Limb (tissue), 2 donors: ENCODE results near the gene CFAP206.
"Not testable (repeated sequence)": the region's sequence is repeated elsewhere in the genome, so short reads cannot be mapped to it uniquely, and the experiment has no call there.

Source experiments
- DNase-seq, 2 donors: peaks; one replicate each; pipeline ENCODE4 v3.0.0-alpha.2; 2016; ENCODE audit errors: extremely low spot score in 2 of 2

Gene CFAP206

DNA sequence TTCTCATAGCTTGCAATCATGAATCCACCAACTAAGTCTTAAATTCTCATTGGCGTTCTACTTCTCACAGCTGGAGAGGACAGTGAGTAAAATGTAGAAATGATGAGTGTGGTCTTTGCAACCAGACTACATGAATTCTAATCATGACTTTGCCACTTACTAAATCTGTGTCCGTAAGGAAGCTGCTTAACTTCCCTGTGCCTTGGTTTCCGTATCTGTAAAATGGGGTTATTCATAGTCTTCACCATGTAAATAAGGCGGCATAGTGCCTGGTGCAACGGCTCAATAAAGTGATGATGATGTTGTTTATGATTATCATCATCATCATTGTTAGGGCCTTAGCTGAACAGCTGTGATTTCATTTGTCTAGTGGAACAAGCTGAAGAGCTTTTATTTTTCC is 12.6 kb downstream of the CFAP206 start:
- DNase-seq: no peak

DNA sequence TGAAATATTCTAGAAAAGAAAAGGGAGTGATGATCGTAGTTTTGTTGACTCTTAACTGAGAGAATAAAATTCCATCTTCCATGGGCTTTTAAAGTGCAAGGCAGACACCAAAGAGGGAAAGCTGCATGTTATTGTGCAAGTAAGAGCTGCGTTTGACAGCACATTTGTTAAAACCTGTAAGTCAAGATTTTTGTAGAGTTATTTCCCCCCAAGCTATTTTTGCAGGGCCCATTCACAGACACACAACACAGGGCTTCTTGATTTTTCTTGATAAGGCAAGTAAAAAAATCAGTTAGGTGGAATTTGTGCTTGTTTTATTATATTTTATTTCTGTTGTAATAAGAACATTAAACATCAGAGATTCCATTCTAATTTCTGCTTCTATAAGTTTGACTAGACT is 13.8 kb downstream of the CFAP206 start:
- no peak for DNase-seq

DNA sequence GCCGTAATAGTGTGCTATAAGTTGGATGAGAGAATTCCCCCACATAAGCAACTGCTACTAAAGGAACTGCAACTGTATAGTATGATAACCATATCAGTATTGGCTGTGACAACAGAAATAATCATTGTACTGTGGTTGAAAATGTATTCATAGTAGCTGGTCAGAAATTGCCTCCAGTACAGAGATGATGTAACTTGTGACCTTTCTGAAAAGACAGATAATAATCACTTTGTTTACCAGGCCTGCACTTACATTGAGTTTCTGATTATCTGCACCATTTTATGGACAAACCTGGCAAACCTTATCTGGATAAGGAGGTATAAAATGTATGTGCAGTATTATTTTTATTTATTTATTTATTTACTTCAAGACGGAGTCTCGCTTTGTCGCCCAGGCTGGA is 19.0 kb downstream of the CFAP206 start:
- DNase-seq: no peak

DNA sequence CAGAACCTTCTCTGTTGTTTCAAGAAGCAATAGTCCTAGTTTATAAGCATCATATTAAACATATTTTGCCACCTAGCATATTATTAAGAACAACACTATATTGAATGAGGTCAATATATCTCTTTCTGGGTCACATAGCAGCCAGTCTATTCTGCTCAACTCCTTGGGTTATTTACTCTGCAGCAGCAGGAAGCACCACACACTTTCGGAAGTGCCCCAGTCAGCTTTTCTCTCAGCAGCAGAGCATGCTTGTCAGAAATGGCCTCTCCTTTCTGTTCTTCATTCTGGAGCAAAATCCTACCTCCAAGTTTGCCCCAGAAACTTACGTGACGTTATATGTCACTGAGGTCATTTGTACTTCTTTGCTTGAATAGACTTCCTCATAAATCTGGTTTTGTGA is 22.7 kb downstream of the CFAP206 start:
- DNase-seq: no peak

DNA sequence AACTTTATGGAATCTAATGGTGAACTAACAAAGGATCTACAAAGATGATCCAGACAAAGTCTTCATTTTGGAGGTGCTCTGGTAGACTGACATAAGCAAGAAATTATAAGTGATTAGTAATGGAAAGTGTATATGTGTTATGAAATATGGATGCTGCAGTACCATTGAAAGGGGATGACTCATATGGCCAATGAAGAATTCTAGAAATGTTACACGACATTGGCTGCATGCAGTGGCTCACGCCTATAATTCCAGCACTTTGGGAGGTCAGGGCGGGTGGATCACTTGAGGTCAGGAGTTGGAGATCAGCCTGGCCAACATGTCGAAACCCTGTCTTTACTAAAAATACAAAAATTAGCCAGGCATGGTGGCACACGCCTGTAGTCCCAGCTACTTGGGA is 23.5 kb downstream of the CFAP206 start:
- no peak for DNase-seq

DNA sequence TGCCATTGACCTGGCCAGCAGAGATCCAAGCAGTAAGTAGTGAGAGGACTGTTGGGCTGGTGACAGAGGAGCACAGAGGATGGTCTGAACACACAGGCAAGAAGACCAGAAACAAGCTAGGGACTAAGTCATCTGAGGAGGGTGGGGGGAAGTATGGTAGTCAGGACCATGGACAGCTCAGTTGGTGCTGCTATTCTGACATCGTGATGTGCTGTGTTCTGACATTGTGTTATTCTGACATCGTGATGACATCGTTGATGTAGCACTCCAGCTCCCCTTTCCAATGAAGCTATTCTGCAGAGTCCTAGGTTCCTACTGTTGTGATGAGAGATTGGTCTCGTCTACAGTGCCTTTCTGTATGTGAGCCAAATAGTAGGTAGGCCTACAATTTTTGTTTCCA is 28.7 kb downstream of the CFAP206 start:
- peak; percentile 67 to 73 for DNase-seq

DNA sequence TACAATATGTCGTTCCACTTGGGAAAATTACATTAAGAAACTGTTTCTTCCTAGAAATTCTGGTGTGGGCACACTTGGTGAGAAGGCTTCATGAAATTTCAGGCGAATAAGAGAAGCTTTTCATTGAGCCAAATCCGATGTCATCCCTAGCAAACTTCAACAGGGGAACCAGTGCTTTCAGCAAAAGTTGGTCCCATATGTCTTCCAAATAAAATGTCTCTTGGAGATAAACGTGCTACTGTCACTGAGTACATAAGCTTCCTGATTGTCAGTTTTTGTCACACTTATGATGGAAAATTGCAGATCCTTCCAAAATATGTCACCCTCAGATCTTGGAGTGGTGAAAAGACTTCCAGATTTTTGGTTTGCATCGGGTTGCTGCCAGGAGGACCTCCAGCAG is 33.9 kb downstream of the CFAP206 start:
- DNase-seq: no peak

DNA sequence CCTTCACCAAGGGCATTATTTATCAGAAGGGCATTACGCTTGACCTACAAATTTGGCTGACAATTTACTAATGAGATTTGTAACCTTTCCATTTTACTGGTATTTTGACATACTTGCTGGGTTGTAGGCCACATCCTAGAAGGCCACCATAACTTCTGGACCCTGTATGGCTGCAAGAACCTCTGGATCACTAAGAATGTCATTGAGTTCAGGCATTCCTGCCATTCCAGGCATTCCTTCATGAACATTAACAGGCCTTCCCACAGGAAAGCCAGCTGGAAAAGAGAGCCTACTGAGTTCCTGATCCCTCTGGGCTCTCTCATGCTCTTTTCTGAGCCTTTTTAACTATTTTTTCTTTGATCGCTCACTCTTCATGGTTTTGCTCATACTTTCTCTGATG is 36.6 kb downstream of the CFAP206 start:
- DNase-seq: no peak

DNA sequence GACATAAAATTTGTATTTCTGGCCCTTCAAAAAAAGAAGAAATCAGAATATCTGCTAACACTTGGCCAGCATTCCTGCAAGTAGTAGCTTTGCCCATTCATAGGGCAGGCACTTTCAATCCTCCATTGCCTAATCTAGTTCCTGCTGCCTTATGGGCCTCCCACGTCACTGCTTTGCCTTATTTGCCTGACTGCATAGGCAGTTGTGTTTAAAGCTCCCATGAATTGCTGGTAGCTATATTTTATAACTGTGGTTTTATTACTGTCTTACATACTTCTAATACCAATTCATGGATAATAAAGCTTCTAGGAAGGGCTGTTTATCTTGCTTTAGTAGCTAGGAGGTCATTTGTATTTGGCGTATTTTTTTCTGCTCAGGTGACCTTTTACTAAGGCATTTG is 57.3 kb downstream of the CFAP206 start:
- DNase-seq: no peak

DNA sequence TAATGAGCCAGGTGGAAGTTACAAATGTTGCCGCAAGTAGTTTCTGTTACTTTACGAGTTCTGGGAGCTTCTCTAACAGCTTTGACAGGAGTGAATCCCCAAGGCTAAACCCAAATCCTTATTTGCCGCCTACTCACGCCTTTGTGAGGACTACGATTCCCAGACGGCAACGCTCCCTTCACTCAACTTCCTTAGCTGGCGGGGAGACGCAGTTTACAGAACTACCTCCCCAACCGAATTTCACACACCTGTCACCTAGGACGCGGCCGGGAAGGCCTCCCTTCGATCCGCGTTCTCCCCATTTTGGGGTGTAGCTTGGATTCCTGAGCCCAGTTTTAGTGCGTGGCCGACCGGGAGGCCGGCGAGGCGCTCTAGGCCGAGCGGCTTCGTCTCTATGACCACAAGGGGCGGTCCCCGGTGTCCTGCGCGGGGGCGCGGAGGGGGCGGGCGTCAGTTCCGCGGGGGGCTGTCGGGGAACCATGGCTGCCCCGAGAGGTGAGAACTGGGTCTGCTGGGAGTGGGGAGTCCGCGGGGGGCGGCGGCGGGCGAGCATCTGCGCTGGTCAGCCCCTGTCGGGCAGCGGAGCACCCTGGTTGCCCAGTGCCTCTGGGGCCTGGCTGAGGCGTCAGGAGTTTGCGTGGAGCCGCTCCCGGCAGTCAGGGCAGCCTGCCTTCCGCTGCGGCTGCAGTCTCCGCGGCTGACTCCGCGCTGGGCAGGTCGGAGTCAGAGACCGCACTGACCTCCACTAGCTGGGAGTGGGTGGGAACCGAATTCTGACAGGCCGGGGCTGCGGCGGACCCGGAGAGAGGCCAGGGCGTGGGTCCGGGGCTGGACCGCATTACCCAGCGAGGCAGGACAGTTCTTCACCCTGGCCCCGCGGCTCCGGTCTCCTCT is 65.0 kb downstream of the CFAP206 start, which contains the start of gene SLC35A1:
Gene SLC35A1, plus strand, starts transcription at position 450 of the 894 bp plus-strand sequence. Its CDS starts 30 bp downstream, at position 480.
- DNase-seq: peak; percentile 82 to 94

DNA sequence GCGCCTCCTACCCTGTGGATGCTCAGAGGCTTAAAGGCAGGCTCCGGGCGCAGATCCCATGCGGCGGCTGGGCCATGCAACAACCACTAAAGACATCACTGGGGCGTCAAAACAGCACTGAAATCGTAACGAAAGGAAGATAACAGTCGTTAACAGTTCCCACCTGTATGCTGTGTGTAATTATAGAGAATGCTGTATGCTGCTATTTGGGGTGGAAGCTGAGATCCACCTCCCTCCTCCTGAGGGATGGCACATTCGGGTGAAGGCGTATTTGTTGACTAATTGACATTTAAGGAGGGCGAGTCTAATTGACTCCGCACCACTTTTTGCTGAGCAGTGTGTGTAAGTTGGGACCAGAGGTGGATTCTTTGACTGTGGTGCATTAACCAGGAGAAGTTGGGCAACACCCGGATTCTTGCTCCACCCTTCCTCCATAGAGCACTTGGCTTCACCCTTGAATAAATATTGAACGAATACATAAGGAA is 65.7 kb downstream of the CFAP206 start:
- peak in 1 of 2 donors; percentile 47 for DNase-seq

DNA sequence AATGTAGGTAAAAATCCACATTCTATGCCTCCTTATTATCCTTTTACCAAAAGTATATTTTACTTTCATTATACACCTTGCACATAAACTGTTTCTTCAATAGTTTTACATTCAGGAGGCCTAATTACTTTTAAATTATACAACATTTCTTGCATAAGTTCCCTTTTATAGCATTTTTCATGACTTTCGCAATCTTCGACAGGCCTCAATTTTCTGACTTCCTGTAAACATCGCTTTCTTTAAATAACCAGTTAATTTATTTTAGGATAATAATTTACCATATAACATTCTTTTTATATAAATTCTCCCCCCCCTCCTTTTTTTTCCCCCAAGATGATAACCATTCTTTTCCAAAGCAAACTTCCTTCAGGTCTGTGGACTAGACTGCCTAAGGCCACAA is 74.2 kb downstream of the CFAP206 start:
- DNase-seq: no peak

DNA sequence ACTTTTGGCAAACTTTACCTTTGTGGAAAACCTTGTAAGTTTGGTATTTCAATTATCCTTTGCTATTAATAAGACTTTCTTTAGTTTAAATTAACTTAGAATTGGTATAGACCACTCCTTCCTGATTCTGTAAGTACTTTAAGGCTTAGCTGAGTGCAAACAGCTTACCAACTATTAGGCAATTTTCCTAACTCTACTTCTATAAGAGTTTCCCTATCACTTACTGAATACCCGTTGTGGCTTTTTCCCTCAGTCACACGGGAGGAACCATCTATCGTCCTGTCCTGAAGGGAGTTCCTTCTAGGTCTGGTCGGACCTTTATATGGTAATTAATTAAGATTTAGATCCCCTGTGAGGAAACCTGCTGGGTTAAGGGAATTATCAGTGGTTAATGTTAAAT is 74.6 kb downstream of the CFAP206 start:
- no peak for DNase-seq

DNA sequence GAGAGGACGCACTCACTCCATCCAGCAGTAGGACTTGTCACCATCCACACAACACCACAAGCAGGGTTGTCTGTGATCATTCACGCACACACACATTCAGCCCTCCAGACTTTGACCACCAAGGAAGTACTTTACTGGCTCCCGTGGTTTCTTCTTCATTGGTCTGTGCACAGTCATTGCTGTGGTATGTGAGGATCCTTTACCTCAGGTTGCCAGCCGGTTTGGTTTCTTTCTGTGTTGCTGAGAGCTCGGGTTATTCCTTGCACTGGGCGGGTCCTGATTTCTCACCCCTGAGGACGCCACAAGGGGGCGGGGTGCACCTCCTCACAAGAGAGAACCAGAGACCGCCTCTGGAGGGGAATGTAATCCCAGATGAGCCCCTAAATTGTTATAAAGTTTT is 76.2 kb downstream of the CFAP206 start:
- DNase-seq: peak in 1 of 2 donors; percentile 30

DNA sequence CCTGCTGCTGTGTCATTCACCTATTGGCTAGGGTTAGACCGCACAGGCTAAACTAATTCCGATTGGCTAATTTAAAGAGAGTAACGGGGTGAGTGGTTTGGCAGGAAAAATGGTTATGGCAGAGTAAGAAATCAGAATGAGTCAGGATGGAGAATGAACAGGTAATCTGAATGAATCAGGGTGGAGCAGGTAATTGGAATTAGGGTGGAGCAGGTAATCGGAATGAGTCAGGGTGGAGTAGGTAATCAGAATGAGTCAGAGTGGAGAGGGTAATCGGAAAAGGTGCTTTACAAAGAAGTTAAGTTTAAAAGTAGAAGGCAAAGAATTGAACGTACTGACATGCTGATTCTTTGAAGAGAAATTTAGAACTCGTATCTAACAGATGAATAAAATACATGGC is 76.7 kb downstream of the CFAP206 start:
- no peak for DNase-seq

DNA sequence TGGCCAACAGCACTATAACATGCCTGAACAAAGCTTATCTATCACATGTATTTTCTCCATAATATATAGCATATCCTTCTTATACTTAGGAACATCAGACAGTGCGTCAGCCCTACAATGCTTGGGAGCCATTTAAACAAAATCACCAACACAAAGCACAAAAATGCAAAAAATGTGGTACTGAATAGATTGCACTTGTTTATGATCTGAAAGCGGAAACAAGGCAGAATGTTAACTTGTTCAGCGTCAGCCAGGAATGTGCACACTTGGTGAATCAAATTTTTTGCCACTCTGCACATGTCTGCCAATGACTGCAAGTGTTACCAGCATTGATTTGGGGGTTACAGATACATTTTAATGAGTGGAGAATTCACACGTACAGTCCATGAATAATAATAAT is 79.8 kb downstream of the CFAP206 start:
- DNase-seq: no peak

DNA sequence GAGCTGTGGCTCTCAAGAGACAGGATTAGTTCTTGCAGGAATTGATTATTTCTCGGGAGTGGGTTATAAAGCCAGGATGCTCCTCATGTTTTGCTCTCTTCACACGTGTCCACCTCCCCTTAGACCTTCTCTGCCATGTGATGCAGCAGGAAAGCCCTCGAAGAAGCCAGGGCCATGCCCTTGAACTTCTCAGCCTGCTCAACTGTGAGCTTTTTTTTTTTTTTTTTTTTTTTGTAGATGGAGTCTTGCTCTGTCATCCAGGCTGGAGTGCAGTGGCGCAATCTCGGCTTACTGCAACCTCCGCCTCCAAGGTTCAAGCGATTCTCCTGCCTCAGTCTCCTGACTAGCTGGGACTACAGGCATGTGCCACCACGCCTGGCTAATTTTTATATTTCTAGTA is 81.6 kb downstream of the CFAP206 start:
- DNase-seq: not testable (repeated sequence)

DNA sequence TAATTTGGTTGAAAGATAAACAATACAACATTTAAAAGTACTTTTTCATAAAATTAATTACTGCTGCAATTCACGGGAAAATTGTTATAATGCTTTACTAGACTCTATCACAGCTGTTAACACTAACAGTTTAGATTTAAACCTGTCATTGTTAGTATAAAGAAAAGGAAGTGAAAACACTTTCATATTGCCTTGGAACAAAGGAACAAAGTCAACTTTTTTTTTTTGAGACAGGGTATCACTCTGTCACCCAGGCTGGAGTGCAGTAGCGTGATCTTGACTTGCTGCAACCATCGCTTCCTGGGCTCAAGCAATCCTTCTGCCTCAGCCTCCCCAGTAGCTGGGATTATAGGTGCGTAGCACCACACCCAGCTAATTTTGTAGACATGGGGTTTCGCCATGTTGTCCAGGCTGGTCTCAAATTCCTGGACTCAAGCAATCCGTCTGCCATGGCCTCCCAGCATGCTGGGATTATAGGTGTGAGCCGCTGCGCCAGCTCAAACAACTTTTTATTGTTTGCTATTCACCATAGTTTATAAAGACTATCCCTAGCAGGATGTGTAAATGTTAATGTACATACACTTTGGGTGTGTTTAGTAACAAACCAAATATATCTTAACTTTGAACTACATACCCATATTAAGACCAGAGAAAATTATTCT is 87.1 kb downstream of the CFAP206 start:
- DNase-seq: no peak

DNA sequence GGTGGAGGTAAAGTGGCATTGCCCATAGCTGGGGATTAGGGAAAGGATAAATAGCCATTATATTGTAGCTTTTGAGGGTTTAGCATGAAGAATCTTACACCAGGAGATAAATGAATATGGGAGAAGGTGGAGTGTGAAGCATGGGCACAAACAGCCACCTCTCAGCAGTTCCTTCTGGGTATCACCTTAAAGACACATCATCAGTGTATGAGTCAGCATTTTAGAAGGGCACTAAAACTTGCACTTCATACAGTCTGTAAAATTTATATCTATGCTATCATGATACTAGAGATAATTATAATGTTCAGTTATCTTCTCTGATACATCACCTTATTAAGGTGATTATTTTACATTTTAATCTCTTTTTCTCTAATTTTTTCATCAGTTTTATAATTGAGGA is 90.3 kb downstream of the CFAP206 start:
- DNase-seq: no peak

DNA sequence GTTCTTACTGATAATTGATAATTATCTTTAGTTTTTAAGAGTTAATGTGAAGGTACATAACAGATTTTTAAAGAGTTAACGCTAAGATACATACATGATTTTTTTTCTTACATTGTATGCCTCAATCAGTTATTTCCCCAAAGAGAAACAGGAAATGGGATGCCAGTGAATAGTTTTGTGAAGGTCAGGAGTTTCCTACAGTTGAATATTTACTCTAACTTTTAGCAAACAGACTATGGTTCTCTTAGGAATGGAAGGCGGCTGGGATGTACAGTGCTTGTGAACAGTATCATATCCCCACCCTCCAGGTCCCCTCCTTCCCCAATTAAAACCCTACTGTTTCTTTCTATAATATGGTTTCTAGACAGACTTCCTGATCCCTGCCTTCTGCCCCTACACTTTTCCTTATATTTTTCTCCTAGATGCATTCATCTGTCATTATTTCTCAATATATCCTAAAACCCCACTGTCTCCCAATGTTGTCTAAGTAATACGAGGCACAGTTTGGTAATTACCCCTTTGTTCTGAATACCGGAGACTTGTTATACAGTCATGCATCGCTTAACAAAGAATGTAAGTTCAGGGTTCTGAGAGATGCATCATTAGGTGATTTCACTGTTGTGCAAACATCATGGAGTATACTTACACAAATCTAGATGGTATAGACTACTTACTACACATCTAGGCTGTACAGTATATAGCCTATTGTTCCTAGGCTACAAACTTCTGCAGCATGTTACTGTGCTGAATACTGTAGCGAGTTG is 94.2 kb downstream of the CFAP206 start:
- DNase-seq: no peak

DNA sequence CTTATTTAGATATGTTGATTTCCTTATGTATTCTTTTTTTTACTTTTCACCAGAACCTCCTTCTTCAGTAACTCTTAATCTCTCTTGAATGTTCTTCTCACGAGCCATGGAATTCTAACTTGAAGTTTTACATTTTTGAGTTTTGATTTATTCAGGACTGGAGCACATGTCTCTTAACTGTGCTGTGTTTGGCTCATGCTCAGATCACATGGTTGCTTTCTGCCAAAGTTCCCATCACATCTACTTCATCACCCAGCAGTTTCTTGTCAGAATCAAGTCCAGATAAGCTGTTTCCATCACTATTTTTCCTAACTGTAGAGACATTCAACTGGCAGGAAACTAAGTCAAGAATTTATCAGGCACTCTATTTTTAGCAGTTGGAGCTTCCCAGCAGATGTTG is 96.7 kb downstream of the CFAP206 start:
- no peak for DNase-seq
